NCI-H2171 (cell line): Measurements from ENCODE around the gene ZKSCAN7.
"Not testable (repeated sequence)": the region's sequence is repeated elsewhere in the genome, so short reads cannot be mapped to it uniquely, and the experiment has no call there.

ENCODE experiments used
- DNase-seq: peaks from one replicate; lab custom pipeline; 2025; lab: John Stamatoyannopoulos, UW

Gene ZKSCAN7

GRCh38 chr3:44577354-44577952 lies 22.5 kb downstream of the ZKSCAN7 start:
- not testable (repeated sequence) for DNase-seq

GRCh38 chr3:44578316-44578715 lies 23.3 kb downstream of the ZKSCAN7 start:
- not testable (repeated sequence) for DNase-seq

- DNase-seq: not testable (repeated sequence)
These were observed 24.0 kb downstream of the ZKSCAN7 start for GRCh38 chr3:44578924-44579515.

- not testable (repeated sequence) for DNase-seq
These were observed 24.8 kb downstream of the ZKSCAN7 start for GRCh38 chr3:44579749-44580148.

GRCh38 chr3:44580971-44581370 lies 26.0 kb downstream of the ZKSCAN7 start:
- not testable (repeated sequence) for DNase-seq

GRCh38 chr3:44584646-44585501 lies 29.9 kb downstream of the ZKSCAN7 start, which contains the start of gene ZNF660:
TSS of gene ZNF660 (plus strand) at chr3:44584964. CDS start at chr3:44594194, 9,230 bp downstream.
- peak; percentile 72 for DNase-seq

GRCh38 chr3:44596621-44597020 lies 41.6 kb downstream of the ZKSCAN7 start:
- DNase-seq: no peak

GRCh38 chr3:44601749-44602148 lies 46.8 kb downstream of the ZKSCAN7 start:
- DNase-seq: no peak

GRCh38 chr3:44612678-44613077 lies 57.7 kb downstream of the ZKSCAN7 start:
- no peak for DNase-seq
